ENCODE results near the gene ARF6.

The ARF6 gene

GRCh38 chr14:49892636-49893308, at the start of gene ARF6:
Gene ARF6 (plus strand): TSS chr14:49893082. CDS start chr14:49893737, 655 bp downstream.
- DNase-seq (ENCODE audit: low read depth): peak; percentile 98

DNA sequence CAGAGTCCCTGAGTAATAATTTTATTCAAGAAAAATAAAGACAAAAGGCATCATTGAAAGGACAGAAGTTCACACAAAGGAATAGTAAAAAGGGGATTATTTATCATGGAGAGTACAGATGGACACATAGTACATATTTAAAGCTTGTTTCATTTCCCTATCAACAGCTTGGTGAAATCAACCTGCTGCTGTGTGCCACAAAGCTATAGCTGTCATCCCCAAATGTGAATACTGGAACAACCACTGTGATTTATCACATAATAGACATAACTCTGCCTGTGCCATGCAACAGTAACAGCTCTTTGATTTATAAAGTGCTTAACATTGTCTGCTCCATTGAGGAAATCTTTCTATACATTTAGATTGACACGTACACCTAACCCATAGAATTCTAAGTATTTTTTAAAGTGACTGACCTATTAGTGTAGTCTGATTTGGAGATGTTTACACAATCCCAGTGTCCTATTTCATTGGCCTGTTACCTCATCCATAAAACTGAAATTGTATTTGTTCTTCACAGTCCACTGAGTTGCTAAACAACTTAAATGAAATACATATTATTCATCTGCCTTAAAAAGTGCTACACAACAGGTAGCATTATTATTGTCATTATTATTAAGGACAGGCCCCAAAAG, 43.6 kb upstream of the ARF6 start:
- DNase-seq (ENCODE audit: low read depth): no peak

- no peak for DNase-seq (ENCODE audit: low read depth)
These were observed 41.1 kb upstream of the ARF6 start for GRCh38 chr14:49851813-49852212.

GRCh38 chr14:49852301-49853157, 40.4 kb upstream of the ARF6 start, which contains the start of gene NEMF:
Gene NEMF (minus strand): TSS chr14:49852788. CDS start chr14:49852753, 35 bp downstream.
- DNase-seq (ENCODE audit: low read depth): peak; percentile 87

DNA sequence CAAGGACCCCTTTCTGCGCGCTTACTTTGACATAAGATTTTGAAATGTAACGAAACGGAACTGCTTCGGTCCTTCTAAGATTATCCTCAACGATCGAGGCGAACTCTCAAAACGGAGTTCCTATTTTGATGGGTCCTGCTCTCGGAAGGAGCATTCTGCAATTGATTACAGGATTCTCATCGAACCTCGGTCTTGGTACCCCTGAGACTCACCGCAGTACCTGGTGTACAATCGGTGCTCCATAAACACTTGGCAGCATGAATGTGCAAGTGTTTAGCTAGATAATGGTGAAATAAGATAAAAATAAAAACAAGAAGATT, 39.8 kb upstream of the ARF6 start:
- DNase-seq (ENCODE audit: low read depth): no peak

DNA sequence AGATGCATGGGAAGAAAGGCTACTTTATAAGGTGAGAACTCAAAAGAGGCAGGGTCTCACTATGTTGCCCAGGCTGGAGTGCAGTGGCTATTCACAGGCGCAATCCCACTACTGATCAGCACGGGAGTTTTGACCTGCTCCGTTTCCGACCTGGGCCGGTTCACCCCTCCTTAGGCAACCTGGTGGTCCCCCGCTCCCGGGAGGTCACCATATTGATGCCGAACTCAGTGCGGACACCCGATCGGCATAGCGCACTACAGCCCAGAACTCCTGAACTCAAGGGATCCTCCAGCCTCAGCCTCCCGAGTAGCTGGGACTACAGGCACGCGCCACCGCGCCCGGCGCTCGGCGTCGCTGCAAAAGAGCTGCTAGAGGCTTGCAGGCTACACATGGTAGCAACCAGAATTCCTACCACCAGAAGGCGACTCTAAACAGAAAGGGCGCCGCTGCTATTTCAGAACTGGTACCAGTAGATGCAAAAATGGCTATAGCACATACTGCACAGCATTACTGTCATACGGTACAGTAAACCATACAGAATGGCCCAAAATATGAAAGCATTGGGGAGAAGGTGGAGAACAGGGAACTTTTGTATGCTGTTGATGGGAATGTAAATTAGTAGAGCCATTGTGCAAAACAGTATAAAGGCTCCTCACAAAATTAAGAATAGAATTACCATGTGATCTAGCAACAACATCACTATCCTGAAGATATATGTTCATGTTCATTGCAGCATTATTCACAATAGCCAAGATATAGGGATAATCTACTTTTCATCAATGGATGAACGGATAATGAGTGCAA, 39.1 kb upstream of the ARF6 start:
- DNase-seq (ENCODE audit: low read depth): peak; percentile 79

GRCh38 chr14:49857427-49858003, 35.4 kb upstream of the ARF6 start:
- peak; percentile 87 for DNase-seq (ENCODE audit: low read depth)

GRCh38 chr14:49858383-49858782, 34.5 kb upstream of the ARF6 start:
- DNase-seq (ENCODE audit: low read depth): peak; percentile 20

DNA sequence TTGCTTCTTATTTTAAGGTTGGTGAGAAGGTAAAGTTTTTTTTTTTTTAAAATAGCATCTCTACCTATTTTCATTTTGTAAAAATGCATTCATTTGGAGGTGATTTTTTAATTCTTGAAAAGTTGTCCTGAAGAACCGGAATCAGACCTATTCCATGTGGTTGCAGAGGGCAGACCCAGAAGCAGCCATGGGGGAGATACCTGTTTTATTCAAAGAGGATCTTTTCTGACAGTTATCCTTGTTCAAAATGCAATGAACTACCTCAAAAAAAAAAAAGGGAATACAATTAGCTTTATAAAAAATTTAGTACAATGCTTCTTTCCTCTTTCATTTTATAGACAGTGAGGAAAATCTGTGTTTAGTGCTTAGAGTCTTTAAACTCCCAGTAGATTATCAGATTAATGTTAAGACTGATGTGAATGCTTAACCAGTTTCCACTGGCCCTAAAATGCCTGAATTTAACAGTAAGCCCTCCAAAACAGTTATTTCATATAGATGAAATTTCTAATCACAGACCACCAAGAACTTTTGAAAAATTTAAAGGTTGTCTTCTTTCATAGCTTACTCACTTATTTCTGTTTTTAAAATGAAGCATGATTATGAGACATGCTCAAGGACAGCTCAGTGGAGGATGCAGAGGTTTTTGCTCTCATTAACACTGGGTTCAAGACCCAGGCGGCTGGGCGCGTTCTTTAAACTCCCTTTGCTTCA, 31.7 kb upstream of the ARF6 start:
- no peak for DNase-seq (ENCODE audit: low read depth)

GRCh38 chr14:49861699-49862088, 31.2 kb upstream of the ARF6 start:
- DNase-seq (ENCODE audit: low read depth): peak; percentile 97

DNA sequence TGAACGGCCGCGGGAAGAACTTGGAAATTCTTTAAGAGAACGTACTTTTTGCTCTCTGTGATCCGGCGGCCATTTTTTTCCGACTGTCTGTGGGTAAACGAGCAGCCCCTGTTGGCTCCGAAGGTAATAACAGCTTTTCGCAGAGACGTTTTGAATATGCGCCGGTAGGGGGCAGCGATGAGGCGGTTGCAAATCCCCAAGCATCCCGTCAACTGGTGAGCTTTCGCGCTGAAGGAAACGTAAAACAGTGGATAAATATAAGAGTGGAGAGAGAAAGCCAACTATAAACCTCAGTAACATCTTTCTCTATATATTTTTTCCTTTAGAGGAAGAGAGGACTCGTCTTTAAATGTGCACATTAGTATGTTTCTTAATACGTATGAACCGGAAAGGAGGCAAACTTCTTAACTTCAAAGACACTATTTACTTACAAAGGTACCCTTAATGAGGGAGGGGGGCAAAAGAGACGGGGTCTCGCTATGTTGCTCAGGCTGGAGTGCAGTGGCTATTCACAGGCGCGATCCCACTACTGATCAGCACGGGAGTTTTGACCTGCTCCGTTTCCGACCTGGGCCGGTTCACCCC, 30.7 kb upstream of the ARF6 start:
- peak; percentile 88 for DNase-seq (ENCODE audit: low read depth)

DNA sequence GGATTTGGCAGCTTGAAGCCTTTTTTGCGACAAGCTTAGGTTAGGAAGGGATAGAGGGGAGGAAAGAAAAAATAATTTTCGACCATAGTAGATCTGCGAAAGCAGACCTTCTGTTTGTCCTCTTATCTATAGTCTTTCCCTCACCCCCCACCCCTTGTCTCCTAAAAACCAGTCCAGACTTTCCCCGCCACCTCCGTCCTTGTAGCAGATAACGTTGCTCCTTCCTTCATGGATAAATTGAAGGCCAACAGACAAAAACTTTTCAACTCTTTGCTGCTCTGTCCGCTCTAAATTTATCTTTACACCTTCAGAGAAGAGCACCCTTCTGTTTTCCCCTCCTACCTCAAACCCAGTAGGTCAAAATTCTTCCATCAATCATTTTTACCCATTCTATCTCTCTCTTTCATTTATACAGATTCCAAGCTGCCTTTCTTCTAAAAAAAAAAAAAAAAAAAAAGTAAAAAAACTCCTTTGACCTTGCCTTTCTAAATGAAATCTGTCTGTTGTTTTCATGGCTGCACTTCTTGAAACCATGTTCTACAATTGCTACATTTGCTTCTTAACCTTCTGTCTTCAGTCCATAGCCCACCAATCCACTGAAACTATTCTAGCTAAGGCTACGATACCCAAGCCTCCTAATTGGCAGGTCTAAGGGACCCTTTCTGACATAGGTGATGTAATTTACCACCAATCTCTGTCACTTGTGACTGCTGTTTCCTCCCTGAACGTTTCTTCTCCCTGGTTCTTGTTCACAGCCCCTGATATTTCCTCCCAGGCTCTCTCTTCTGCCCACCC, 29.2 kb upstream of the ARF6 start:
- peak; percentile 21 for DNase-seq (ENCODE audit: low read depth)

DNA sequence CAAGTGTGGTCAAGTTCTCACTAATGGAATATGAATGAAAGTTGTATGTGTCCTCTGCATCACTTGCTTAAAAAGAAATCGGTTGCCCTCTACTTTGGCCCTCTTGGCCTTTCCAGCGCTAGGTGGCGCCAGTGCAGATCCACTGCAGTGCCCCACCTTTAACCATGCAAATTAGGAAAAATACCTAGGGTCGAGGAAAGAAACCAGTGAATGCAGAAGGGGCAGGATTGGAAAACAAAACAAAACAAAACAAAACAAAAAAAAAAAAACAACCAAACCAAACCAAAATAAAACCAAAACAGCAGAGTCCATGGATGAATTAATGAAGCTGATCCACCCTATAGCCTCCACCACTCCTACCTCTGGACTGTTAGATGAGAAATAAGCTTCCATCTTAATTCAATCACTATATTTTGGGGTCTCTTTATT, 27.4 kb upstream of the ARF6 start:
- DNase-seq (ENCODE audit: low read depth): peak; percentile 67

GRCh38 chr14:49867831-49868719, 24.8 kb upstream of the ARF6 start:
- DNase-seq (ENCODE audit: low read depth): peak; percentile 95

DNA sequence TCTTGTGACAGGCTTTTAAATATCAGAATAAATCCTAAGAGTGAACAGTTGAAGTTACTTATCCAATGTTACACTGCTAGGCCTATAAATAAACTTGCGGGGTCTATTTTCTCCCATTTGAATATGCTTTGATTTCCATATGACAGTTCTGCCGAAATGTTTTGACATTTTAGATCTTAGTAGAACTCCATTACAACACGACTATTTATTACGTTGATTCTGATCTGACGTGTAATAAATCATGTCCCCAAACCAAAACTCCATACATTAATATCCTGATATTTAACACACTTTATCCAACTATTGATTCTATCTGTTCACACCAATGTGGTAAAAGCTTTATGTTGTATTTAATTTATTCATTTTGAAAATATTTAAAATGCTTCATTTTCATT, 24.2 kb upstream of the ARF6 start:
- DNase-seq (ENCODE audit: low read depth): no peak

GRCh38 chr14:49870908-49871307, 22.0 kb upstream of the ARF6 start:
- DNase-seq (ENCODE audit: low read depth): no peak

DNA sequence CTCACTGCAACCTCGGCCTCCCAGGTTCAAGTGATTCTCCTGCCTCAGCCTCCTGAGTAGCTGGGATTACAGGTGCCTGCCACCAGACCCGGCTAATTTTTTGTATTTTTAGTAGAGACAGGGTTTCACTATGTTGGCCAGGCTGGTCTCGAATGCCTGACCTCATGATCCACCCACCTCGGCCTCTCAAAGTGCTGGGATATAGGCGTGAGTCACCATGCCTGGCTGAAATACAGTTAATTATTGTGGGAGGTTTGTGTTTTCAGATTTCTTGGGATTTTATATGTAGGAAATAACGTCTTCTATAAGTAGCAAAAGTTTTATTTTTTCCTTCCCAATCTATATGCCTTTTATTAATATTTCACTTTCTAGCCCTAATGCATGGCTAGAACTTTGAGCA, 19.3 kb upstream of the ARF6 start:
- peak; percentile 16 for DNase-seq (ENCODE audit: low read depth)

GRCh38 chr14:49875640-49876198, 17.2 kb upstream of the ARF6 start:
- DNase-seq (ENCODE audit: low read depth): no peak

All from EH (cell line).